HCT116 (cell line): ENCODE data around the gene RAPGEF6. TPM values are rescaled to one million over a fixed set of nuclear protein-coding genes. Genes with fewer than 3 reads are reported as not detected.

ENCODE experiments used
- ATAC-seq: fragments of 200-7000 bp; cut with Tn5 transposase; 2 replicates; pipeline ENCODE4 v1.9.1; 2020; ENCODE audit warnings: mild to moderate bottlenecking, moderate library complexity
- BruUV-seq: library from RNA; stranded (reverse); fragments of 400-500 nt; replicated peaks from 2 replicates; lab custom pipeline; 2021; lab: Mats Ljungman, UMichigan
- CTCF ChIA-PET: fragments of 300-600 bp; sonication (Branson Sonifier 250); formaldehyde crosslinking; loops from one replicate; lab custom pipeline; 2021; ENCODE audit warnings: antibody characterized with exemption; lab: Charles Lee
- POLR2A ChIA-PET: fragments of 300-600, 350-600 bp; sonication (Branson Sonifier 250); formaldehyde crosslinking; loops from one replicate; lab custom pipeline; 2021; ENCODE audit warnings: antibody characterized with exemption; lab: Charles Lee
- RAD21 ChIA-PET, 2 experiments: fragments of 300-600 bp; sonication (Branson Sonifier 250); formaldehyde crosslinking; loops; one replicate each; lab custom pipeline; 2023; ENCODE audit warnings: low total read pairs in 2 of 2; ENCODE audit not compliant: uncharacterized antibody in 2 of 2, unreplicated experiment in 2 of 2, low non-redundant PET in 1 of 2; lab: Charles Lee
- DNase-seq: peaks from one replicate; pipeline ENCODE4 v3.0.0-alpha.2; 2010; ENCODE audit warnings: low read depth, low spot score
- H2AFZ ChIP-seq: fragments of 200-600 bp; shearing (Covaris generic), sonication (generic); 2 replicates; pipeline ENCODE4 v1.6.1; 2017; ENCODE audit warnings: low read depth, mixed run types, mixed read lengths, antibody characterized with exemption, low read length; ENCODE audit not compliant: poor library complexity, severe bottlenecking
- H3K27ac ChIP-seq: 2 replicates; pipeline ENCODE4 v1.5.1; 2012; ENCODE audit warnings: low read depth, low read length
- H3K27me3 ChIP-seq: fragments of 200-600 bp; sonication (generic); 2 replicates; pipeline ENCODE4 v1.6.1; 2016; ENCODE audit warnings: mixed run types, low read length, mixed read lengths; ENCODE audit not compliant: insufficient read depth
- H3K36me3 ChIP-seq, 2 experiments: fragments of 200-500 bp in 1 of 2; fragments of 200-600 bp in 1 of 2; sonication (Bioruptor generic) in 1 of 2; sonication (generic) in 1 of 2; 2 replicates each; pipeline versions ENCODE4 v1.5.1 to v1.6.1; 2014 to 2016; ENCODE audit warnings: low read length in 2 of 2, inconsistent platforms in 1 of 2, mixed read lengths in 1 of 2, mixed run types in 1 of 2; ENCODE audit not compliant: insufficient read depth in 2 of 2, control insufficient read depth in 1 of 2
- H3K4me1 ChIP-seq, 2 experiments: fragments of 200-600 bp in 1 of 2; sonication (generic) in 1 of 2; 2 replicates each; pipeline versions ENCODE4 v1.5.1 to v1.6.1; 2012 to 2017; ENCODE audit warnings: low read length in 2 of 2, inconsistent platforms in 1 of 2, mild to moderate bottlenecking in 1 of 2, mixed read lengths in 1 of 2, mixed run types in 1 of 2, moderate library complexity in 1 of 2; ENCODE audit not compliant: insufficient read depth in 2 of 2, control insufficient read depth in 1 of 2
- H3K4me2 ChIP-seq: fragments of 200-600 bp; sonication (generic); 2 replicates; pipeline ENCODE4 v1.6.1; 2017; ENCODE audit warnings: mixed run types, low read length, mixed read lengths
- H3K4me3 ChIP-seq, 2 experiments: fragments of 200-600 bp in 1 of 2; sonication (generic) in 1 of 2; replicated peaks in 1 of 2; 2 replicates each; pipeline ENCODE4 v1.5.1; 2011 to 2016; ENCODE audit warnings: low read length in 2 of 2, control low read depth in 1 of 2, low read depth in 1 of 2, mild to moderate bottlenecking in 1 of 2, mixed read lengths in 1 of 2, mixed run types in 1 of 2
- H3K79me2 ChIP-seq: fragments of 200-600 bp; sonication (generic); 2 replicates; pipeline ENCODE4 v1.6.1; 2017; ENCODE audit warnings: mild to moderate bottlenecking, mixed run types, low read length, moderate library complexity, mixed read lengths; ENCODE audit not compliant: insufficient read depth
- H3K9ac ChIP-seq: fragments of 200-600 bp; sonication (generic); 2 replicates; pipeline ENCODE4 v1.6.1; 2016; ENCODE audit warnings: low read length, mixed read lengths
- H3K9me2 ChIP-seq: fragments of 200-600 bp; sonication (generic), shearing (Covaris generic); 2 replicates; pipeline ENCODE4 v1.6.1; 2017; ENCODE audit warnings: mixed run types, mild to moderate bottlenecking, moderate library complexity; ENCODE audit not compliant: insufficient read depth
- H3K9me3 ChIP-seq, 2 experiments: fragments of 200-500 bp in 1 of 2; fragments of 200-600 bp in 1 of 2; sonication (Bioruptor generic) in 1 of 2; sonication (generic) in 1 of 2; 2 replicates each; pipeline ENCODE4 v1.6.1; 2014 to 2017; ENCODE audit warnings: low read length in 2 of 2, mixed read lengths in 2 of 2, inconsistent platforms in 1 of 2, low read depth in 1 of 2, mild to moderate bottlenecking in 1 of 2, mixed run types in 1 of 2, moderate library complexity in 1 of 2; ENCODE audit not compliant: control insufficient read depth in 1 of 2, insufficient read depth in 1 of 2
- H4K20me1 ChIP-seq: fragments of 200-600 bp; sonication (generic), shearing (Covaris generic); 2 replicates; pipeline ENCODE4 v1.6.1; 2017; ENCODE audit warnings: mixed run types, mild to moderate bottlenecking, moderate library complexity; ENCODE audit not compliant: insufficient read depth
- CBX3 ChIP-seq: IDR thresholded peaks from 2 replicates; pipeline ENCODE4 v1.6.1; 2012; ENCODE audit warnings: low read depth
- CEBPB ChIP-seq: IDR thresholded peaks from 2 replicates; pipeline ENCODE4 v1.6.1; 2012; ENCODE audit warnings: low read depth
- EGR1 ChIP-seq: IDR thresholded peaks from 2 replicates; pipeline ENCODE4 v1.6.1; 2012; ENCODE audit warnings: low read depth
- ELF1 ChIP-seq: IDR thresholded peaks from 2 replicates; pipeline ENCODE4 v1.6.1; 2012; ENCODE audit warnings: low read depth, borderline replicate concordance
- EZH2 ChIP-seq: fragments of 200-600 bp; sonication (generic); IDR thresholded peaks from 2 replicates; pipeline ENCODE4 v1.6.1; 2017; ENCODE audit warnings: antibody characterized with exemption, mixed run types
- EZH2phosphoT487 ChIP-seq: fragments of 200-600 bp; IDR thresholded peaks from 2 replicates; pipeline ENCODE4 v1.6.1; 2018; ENCODE audit warnings: antibody characterized with exemption, borderline replicate concordance
- JUND ChIP-seq: IDR thresholded peaks from 2 replicates; pipeline ENCODE4 v1.6.1; 2012
- POLR2AphosphoS5 ChIP-seq: IDR thresholded peaks from 2 replicates; pipeline ENCODE4 v1.6.1; 2011; ENCODE audit warnings: mild to moderate bottlenecking, low read depth, low read length, moderate library complexity
- RAD21 ChIP-seq: IDR thresholded peaks from 2 replicates; pipeline ENCODE4 v1.6.1; 2012; ENCODE audit warnings: low read depth, mild to moderate bottlenecking
- SIN3A ChIP-seq: IDR thresholded peaks from 2 replicates; pipeline ENCODE4 v1.6.1; 2012; ENCODE audit warnings: low read depth
- SP1 ChIP-seq: IDR thresholded peaks from 2 replicates; pipeline ENCODE4 v1.6.1; 2012; ENCODE audit warnings: low read depth
- SRF ChIP-seq: IDR thresholded peaks from 2 replicates; pipeline ENCODE4 v1.6.1; 2012; ENCODE audit warnings: low read depth
- YY1 ChIP-seq: IDR thresholded peaks from 2 replicates; pipeline ENCODE4 v1.6.1; 2011; ENCODE audit warnings: low read length, low read depth, moderate library complexity, mild to moderate bottlenecking; ENCODE audit not compliant: insufficient replicate concordance; ENCODE audit errors: extremely low read depth
- ZFX ChIP-seq: fragments of 450-650 bp; IDR thresholded peaks from 2 replicates; pipeline ENCODE4 v1.6.1; 2017
- ZNF274 ChIP-seq: fragments of 200-500 bp; sonication (Bioruptor generic); IDR thresholded peaks from 2 replicates; pipeline ENCODE4 v1.6.1; 2014; ENCODE audit warnings: mild to moderate bottlenecking, low read depth, low read length, inconsistent platforms
- intact Hi-C: fragments of 100-400 bp; cut with micrococcal nuclease; formaldehyde crosslinking; loops from 2 replicates; pipeline ENCODE4 v1.10.0; 2022
- total RNA-seq: library from RNA; stranded (reverse); gene quantifications from one replicate; pipeline ENCODE4 v1.2.1, GENCODE V29; 2021; ENCODE audit not compliant: unreplicated experiment
- TF ChIP-seq, protein P1 (sequence below): IDR thresholded peaks from 2 replicates; pipeline ENCODE4 v1.6.1; 2011; ENCODE audit warnings: mild to moderate bottlenecking, low read length, moderate library complexity; ENCODE audit not compliant: insufficient replicate concordance; ENCODE audit errors: extremely low read depth
- TF ChIP-seq, protein P2 (sequence below): IDR thresholded peaks from 2 replicates; pipeline ENCODE4 v1.6.1; 2012
- TF ChIP-seq, protein P3 (sequence below), 3 experiments: fragments of 200-600 bp in 1 of 3; sonication (generic) in 1 of 3; IDR thresholded peaks in 2 of 3; conservative IDR thresholded peaks in 1 of 3; 2 replicates each; pipeline ENCODE4 v1.5.1; 2012 to 2017; ENCODE audit warnings: low read depth in 2 of 3, low read length in 2 of 3, antibody characterized with exemption in 1 of 3, borderline replicate concordance in 1 of 3, control low read depth in 1 of 3, mild to moderate bottlenecking in 1 of 3, mixed read lengths in 1 of 3, mixed run types in 1 of 3, moderate library complexity in 1 of 3; ENCODE audit not compliant: insufficient read depth in 1 of 3
- TF ChIP-seq, protein P4 (sequence below): IDR thresholded peaks from 2 replicates; pipeline ENCODE4 v1.6.1; 2012; ENCODE audit warnings: low read depth

Gene RAPGEF6
- total RNA-seq, 1 experiment from 2014 or later = 18.4 TPM

DNA sequence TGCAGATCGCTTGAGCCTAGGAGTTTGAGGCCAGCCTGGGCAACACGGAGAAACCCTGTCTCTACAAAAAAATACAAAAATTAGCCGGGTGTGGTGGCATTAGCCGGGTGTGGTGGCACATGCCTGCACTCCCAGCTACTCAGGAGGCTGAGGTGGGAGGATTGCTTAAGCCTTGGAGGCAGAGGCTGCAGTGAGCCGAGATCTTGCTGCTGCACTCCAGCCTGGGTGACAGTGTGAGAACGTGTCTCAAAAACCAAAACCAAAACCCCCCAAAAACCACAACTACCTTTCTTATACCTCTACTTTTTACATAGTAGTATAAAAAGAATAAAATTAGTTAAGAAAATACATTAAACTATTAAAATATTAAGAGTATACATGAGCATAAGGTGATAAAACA is 121.2 kb downstream of the RAPGEF6 start:
- no peaks in the 10 kb centered on the region for H3K79me2 ChIP-seq
- ChIA-PET RAD21 (no interaction called here), CTCF (no interaction called here), POLR2A (interaction anchor here (0.6 kb wide), 1 partner anchor 94 kb away, joined by 3 read pairs; no protein-coding TSS in a partner anchor)
- H3K9ac ChIP-seq = no peak overlapping the region
- ATAC-seq (no peak), DNase-seq (no peak)
- no peaks in the 10 kb centered on the region for H3K27me3 ChIP-seq
- H3K27ac ChIP-seq = no peak overlapping the region
- H3K4me2 ChIP-seq = no peak overlapping the region
- no TSS peak for BruUV-seq
- H3K9me2 ChIP-seq = no peaks in the 10 kb centered on the region
- intact Hi-C loops = no loop called here
- TF ChIP-seq ZNF274 (no peak), SIN3A (no peak), ZFX (no peak), SP1 (no peak), EGR1 (no peak), YY1 (no peak), EZH2phosphoT487 (no peak), ELF1 (no peak), JUND (no peak), CEBPB (no peak), RAD21 (no peak), SRF (no peak), POLR2AphosphoS5 (no peak), CBX3 (no peak), EZH2 (no peak)
- TF ChIP-seq, protein P1, sequence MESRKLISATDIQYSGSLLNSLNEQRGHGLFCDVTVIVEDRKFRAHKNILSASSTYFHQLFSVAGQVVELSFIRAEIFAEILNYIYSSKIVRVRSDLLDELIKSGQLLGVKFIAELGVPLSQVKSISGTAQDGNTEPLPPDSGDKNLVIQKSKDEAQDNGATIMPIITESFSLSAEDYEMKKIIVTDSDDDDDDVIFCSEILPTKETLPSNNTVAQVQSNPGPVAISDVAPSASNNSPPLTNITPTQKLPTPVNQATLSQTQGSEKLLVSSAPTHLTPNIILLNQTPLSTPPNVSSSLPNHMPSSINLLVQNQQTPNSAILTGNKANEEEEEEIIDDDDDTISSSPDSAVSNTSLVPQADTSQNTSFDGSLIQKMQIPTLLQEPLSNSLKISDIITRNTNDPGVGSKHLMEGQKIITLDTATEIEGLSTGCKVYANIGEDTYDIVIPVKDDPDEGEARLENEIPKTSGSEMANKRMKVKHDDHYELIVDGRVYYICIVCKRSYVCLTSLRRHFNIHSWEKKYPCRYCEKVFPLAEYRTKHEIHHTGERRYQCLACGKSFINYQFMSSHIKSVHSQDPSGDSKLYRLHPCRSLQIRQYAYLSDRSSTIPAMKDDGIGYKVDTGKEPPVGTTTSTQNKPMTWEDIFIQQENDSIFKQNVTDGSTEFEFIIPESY = no peak
- TF ChIP-seq, protein P2, sequence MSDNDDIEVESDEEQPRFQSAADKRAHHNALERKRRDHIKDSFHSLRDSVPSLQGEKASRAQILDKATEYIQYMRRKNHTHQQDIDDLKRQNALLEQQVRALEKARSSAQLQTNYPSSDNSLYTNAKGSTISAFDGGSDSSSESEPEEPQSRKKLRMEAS = no peak
- TF ChIP-seq, protein P3, sequence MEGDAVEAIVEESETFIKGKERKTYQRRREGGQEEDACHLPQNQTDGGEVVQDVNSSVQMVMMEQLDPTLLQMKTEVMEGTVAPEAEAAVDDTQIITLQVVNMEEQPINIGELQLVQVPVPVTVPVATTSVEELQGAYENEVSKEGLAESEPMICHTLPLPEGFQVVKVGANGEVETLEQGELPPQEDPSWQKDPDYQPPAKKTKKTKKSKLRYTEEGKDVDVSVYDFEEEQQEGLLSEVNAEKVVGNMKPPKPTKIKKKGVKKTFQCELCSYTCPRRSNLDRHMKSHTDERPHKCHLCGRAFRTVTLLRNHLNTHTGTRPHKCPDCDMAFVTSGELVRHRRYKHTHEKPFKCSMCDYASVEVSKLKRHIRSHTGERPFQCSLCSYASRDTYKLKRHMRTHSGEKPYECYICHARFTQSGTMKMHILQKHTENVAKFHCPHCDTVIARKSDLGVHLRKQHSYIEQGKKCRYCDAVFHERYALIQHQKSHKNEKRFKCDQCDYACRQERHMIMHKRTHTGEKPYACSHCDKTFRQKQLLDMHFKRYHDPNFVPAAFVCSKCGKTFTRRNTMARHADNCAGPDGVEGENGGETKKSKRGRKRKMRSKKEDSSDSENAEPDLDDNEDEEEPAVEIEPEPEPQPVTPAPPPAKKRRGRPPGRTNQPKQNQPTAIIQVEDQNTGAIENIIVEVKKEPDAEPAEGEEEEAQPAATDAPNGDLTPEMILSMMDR (IDR thresholded peaks at IDR 0.05 in 2 of 3, conservative IDR thresholded peaks at IDR 0.05 in 1 of 3; ENCODE audit: borderline replicate concordance in 1 of 3, insufficient read depth in 1 of 3, low read depth in 2 of 3, low read length in 2 of 3) = no peak
- TF ChIP-seq, protein P4, sequence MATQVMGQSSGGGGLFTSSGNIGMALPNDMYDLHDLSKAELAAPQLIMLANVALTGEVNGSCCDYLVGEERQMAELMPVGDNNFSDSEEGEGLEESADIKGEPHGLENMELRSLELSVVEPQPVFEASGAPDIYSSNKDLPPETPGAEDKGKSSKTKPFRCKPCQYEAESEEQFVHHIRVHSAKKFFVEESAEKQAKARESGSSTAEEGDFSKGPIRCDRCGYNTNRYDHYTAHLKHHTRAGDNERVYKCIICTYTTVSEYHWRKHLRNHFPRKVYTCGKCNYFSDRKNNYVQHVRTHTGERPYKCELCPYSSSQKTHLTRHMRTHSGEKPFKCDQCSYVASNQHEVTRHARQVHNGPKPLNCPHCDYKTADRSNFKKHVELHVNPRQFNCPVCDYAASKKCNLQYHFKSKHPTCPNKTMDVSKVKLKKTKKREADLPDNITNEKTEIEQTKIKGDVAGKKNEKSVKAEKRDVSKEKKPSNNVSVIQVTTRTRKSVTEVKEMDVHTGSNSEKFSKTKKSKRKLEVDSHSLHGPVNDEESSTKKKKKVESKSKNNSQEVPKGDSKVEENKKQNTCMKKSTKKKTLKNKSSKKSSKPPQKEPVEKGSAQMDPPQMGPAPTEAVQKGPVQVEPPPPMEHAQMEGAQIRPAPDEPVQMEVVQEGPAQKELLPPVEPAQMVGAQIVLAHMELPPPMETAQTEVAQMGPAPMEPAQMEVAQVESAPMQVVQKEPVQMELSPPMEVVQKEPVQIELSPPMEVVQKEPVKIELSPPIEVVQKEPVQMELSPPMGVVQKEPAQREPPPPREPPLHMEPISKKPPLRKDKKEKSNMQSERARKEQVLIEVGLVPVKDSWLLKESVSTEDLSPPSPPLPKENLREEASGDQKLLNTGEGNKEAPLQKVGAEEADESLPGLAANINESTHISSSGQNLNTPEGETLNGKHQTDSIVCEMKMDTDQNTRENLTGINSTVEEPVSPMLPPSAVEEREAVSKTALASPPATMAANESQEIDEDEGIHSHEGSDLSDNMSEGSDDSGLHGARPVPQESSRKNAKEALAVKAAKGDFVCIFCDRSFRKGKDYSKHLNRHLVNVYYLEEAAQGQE = no peak
- no peak overlapping the region for H2AFZ ChIP-seq
- H3K36me3 ChIP-seq = no peaks in the 10 kb centered on the region; a peak in 2 of 4 replicates
- no peak overlapping the region for H3K4me3 ChIP-seq
- H3K9me3 ChIP-seq = no peaks in the 10 kb centered on the region
- no peaks in the 10 kb centered on the region for H4K20me1 ChIP-seq
- no peaks in the 10 kb centered on the region for H3K4me1 ChIP-seq
